Endometrial microvascular endothelial cells (primary cell): ENCODE measurements around the gene ADAMTS12. TPM values are rescaled to one million over a fixed set of nuclear protein-coding genes. Genes with fewer than 3 reads are reported as not detected.
"Not testable (repeated sequence)": the region's sequence is repeated elsewhere in the genome, so short reads cannot be mapped to it uniquely, and the experiment has no call there.

Source experiments
- in situ Hi-C: cut with HindIII; loops from 2 replicates; pipeline ENCODE4 v1.10.0; 2017; ENCODE audit warnings: low sequenced_read_pairs, low pct_unique_long_range_greater_than_20kb; ENCODE audit errors: inconsistent ontology term
- total RNA-seq: library from RNA; depleted of rRNA; stranded (reverse); fragments of >200 nt; gene quantifications from one replicate; pipeline ENCODE4 v1.2.3, GENCODE V29; 2015; ENCODE audit errors: inconsistent ontology term

ADAMTS12 gene
- total RNA-seq, 1 donor from 2014 or later: 0.84 TPM

- in situ Hi-C loops: no loop called here
Observed at GRCh38 chr5:33582417-33582816, 309.4 kb downstream of the ADAMTS12 start.

GRCh38 chr5:33579789-33580188 lies 312.0 kb downstream of the ADAMTS12 start:
- in situ Hi-C loops: no loop called here

DNA sequence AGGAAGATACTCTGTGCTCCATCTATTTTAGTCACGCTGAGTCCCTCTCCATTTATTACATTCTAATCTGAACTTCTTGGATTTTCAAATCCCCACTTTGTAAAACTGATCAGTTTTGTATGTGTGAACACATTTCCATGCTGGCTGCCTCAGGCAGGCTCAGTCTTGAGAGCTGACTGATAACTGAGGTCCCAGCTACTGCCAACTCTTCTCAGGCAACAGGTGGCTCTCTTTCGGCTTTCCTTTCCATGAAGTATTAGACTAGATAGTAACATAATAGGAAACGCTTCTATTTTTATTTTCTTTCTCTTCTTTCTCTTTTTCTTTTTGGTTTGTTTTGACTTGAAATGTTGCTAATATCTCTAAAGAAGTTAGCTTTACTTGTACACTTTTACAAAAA lies 312.6 kb downstream of the ADAMTS12 start:
- in situ Hi-C loops: no loop called here

DNA sequence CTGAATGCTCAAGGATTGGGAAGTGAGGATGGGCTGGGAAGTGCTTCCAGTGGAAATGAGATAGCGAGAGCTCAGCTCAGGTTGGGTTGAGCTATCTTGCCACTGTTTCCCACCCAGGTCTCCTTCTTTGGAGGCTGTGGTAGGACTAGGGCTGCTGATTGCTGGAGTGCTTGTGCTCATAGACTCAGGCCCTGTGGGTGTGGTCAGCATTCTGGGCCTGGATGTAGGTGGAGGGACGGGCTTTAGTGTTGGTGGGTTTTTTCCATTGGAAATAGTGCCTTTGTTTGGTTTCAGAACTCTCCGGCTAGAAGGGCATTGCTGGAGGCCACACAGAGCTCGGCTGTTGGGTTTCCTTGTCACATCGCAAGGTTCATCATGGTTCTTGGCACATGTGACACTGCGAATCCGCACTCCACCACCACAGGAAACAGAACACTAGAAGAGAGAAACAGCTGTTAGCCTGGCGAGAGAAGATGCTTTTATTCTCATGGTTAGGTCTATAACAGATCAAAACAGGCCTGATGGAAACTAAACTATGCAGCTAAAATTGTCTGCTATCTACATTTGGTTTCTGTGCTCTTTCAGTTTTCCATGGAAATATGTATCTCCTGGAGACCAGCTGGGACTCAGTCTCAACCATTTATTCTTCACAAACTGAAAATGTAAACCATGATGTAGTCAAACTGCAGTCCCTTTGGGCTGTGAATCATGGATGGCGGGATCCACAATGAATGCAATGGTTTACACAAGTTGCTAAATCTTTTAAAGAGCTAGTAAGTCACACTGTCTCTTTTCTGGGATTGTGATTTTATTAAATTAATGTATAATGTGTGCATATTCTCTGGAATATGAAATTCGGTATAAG lies 314.8 kb downstream of the ADAMTS12 start:
- in situ Hi-C loops: no loop called here

GRCh38 chr5:33565324-33565723 lies 326.5 kb downstream of the ADAMTS12 start:
- in situ Hi-C loops: no loop called here

- in situ Hi-C loops: no loop called here
Observed at GRCh38 chr5:33563983-33564908, 327.5 kb downstream of the ADAMTS12 start.

- in situ Hi-C loops: no loop called here
Observed at GRCh38 chr5:33563530-33563929, 328.3 kb downstream of the ADAMTS12 start.

DNA sequence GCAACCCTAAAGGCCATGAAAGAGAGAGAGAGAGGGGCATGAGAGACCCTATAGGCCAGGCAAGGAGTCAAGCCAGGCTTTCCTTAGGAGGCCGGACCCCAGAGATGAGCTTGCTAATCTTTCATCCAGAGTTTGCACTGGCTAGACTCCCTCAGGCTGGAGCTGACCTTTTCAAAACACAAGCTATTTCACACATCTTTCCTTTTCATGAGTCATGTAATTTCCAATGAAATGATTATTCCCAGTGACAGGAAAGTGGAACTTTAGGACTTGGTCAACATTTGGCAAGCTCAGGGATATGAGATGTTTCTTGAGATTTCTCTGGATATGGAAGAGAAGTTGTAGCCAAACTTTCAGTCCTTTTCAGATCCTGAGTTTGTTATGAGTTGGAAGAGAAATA lies 333.3 kb downstream of the ADAMTS12 start:
- in situ Hi-C loops: no loop called here

DNA sequence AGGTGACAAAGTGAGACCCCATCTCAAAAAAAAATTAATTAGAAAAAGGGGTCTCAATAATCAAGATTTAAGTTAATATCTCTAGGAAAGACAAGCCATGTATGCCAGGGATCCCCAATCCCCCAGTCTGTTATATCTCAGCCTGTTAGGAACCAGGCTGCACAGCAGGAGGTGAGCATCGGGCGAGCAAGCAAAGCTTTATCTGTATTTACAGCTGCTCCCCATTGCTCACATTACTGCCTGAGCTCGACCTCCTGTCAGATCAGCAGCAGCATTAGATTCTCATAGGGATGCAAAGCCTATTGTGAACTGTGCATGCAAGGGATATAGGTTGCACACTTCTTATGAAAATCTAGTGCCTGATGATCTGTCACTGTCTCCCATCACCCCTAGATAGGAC lies 334.2 kb downstream of the ADAMTS12 start:
- in situ Hi-C loops: no loop called here

- in situ Hi-C loops: no loop called here
Observed at GRCh38 chr5:33556330-33557328, 335.2 kb downstream of the ADAMTS12 start.

DNA sequence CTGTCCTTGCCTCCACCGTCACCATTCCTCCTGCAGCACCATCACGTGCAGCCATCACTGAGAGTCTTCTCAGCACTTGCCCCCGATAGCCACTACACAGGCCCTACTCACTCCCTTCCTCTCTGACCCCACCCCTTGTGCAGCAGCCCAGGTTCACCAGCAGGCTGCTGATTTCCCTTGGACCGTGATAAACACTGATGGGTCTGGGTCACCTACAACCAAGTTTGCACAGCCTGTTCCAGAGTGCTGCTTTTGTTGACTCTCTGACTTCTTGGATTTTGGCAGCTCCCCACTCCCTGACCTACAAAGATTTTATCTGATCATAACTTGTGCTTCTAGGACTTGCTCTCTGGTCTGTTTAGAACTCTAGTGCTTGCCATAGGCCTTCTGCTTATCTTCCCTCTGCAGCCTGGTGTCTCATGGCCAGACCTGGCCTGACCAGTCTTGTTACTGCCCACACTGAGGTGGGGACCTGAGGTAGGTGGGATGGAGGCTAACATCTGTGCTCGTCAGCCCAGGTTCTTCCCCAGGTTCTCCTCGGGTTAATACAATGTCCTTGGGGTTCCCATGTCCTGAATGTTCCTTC lies 341.7 kb downstream of the ADAMTS12 start:
- in situ Hi-C loops: no loop called here

DNA sequence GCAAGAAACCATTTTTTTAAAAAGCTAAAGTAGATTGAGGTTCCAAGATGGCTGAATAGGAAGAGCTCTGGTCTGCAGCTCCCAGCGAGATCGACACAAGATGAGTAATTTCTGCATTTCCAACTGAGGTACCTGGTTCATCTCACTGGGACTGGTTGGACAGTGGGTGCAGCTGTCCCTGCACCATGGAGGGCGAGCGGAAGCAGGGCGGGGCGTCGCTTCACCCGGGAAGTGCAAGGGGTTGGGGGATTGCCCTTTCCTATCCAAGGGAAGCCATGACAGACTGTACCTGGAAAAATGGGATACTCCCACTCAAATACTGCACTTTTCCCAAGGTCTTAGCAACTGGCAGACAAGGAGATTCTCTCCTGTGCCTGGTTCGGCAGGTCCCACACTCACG lies 352.0 kb downstream of the ADAMTS12 start:
- in situ Hi-C loops: not testable (repeated sequence)

DNA sequence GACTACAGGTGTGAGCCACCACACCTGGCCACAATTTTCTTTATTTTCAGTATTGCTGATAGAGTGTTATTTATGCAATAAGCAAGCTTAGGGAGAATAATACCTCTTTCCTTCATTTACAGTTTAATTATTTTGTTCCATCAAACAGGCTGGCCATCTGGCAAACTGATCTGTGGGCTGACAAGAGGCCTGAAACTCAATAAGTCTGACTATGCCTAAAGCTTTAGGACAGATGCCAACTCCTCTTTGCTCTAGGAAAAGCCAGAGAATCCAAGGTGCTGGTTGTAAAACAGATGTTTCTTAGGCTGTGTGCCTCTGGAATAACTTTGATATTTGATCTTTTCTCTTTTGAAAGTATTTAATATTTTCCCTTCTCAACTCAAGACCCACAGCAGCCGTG lies 352.6 kb downstream of the ADAMTS12 start:
- in situ Hi-C loops: no loop called here

DNA sequence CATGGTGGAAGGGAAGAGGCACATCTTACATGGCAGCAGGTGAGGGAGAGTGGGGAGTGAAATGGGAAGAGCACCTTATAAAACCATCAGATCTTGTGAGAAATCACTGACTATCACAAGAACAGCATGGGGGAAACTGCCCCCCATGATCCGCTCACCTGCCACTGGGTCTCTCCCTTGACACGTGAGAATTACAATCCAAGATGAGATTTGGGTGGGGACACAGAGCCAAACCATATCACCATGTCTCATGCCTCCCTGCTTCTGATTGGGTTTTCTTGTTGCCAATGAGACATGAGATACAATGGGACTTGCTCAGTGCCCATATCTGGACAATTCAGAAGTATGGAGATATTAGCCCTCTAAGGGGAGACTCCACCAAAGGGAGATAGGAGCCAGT lies 353.6 kb downstream of the ADAMTS12 start:
- in situ Hi-C loops: no loop called here

DNA sequence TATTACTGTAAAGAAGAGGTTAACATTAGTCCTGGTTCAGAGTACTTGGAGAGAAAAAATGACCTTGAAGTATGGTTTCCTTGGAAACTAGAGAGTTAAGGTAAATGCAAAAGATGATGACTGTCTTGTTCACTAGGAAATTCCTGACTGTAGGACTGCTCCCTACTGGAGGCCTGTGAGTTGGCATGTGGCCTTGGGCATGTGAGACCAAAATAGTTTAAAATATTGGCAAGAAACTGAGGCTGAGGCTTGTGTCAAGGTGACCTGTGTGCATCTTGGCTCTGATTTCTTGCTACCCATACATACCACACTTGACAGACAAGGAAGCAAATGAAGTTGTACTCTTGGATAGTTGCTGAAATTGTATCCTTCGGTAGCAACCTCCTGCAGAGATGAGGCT lies 354.6 kb downstream of the ADAMTS12 start:
- in situ Hi-C loops: no loop called here

DNA sequence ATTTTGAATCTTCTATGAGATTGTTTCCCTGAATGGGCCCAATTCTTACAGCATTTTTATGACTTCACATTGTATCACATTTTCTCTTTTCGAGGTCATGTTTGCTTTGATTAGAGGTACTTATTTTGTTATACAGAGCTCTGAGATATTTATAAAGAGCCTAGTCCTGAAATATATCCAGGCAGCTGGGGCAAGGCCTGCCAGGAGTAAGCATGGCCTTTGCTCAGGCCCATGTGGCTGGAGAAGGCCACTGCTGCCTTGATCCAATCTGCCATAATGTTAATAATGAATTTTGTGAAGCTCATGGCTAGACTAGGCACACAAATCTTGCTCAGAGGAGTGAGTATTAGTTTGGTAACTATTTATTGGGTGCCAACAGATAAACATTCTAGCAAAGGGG lies 355.0 kb downstream of the ADAMTS12 start:
- in situ Hi-C loops: no loop called here

GRCh38 chr5:33531824-33532223 lies 360.0 kb downstream of the ADAMTS12 start:
- in situ Hi-C loops: no loop called here

DNA sequence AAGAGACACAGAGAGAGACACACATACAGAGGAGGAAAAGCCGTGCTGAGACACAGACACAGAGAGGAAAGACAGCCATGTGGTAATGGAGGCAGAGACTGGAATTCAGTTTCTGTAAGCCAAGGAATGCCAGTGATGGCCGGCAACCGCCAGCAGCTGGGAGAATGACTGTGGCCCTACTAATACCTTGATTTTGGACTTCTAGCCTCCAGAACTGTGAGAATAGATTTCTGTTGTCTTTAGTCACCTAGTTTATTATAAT lies 360.8 kb downstream of the ADAMTS12 start:
- in situ Hi-C loops: no loop called here
